GM23338 (cell line): ENCODE data around the gene GRIK4.

Experiments used
- CREB1 ChIP-seq: fragments of 250-450 bp; sonication (Bioruptor Pico); IDR thresholded peaks from 2 replicates; pipeline ENCODE4 v1.5.0; 2020; ENCODE audit warnings: low read depth, mild to moderate bottlenecking, moderate library complexity
- CTCF ChIP-seq, 2 experiments: fragments of 200-600 bp in 1 of 2; sonication (generic) in 1 of 2; conservative IDR thresholded peaks; 2 replicates each; pipeline versions ENCODE4 v1.5.1 to v1.6.1; 2016 to 2017; ENCODE audit warnings: antibody characterized with exemption in 2 of 2, low read depth in 2 of 2, mild to moderate bottlenecking in 2 of 2, moderate library complexity in 1 of 2
- ETS1 ChIP-seq: IDR thresholded peaks from 2 replicates; pipeline ENCODE4 v1.6.1; 2016; ENCODE audit warnings: antibody characterized with exemption
- EZH2 ChIP-seq: fragments of 200-600 bp; sonication (generic); IDR thresholded peaks from one replicate; pipeline ENCODE4 v1.8.0; 2017; ENCODE audit warnings: antibody characterized with exemption, mild to moderate bottlenecking, low read depth; ENCODE audit not compliant: unreplicated experiment
- EZH2phosphoT487 ChIP-seq: fragments of 200-600 bp; sonication (generic); IDR thresholded peaks from one replicate; pipeline ENCODE4 v1.8.1; 2018; ENCODE audit warnings: antibody characterized with exemption; ENCODE audit not compliant: unreplicated experiment
- JUNB ChIP-seq: IDR thresholded peaks from one replicate; pipeline ENCODE4 v1.6.1; 2016; ENCODE audit warnings: antibody characterized with exemption; ENCODE audit not compliant: unreplicated experiment
- POLR2AphosphoS5 ChIP-seq: IDR thresholded peaks from 2 replicates; pipeline ENCODE4 v1.6.1; 2016; ENCODE audit warnings: antibody characterized with exemption, low read depth
- REST ChIP-seq: IDR thresholded peaks from one replicate; pipeline ENCODE4 v1.6.1; 2018; ENCODE audit warnings: antibody characterized with exemption; ENCODE audit not compliant: unreplicated experiment
- STAT1 ChIP-seq: IDR thresholded peaks from one replicate; pipeline ENCODE4 v1.6.1; 2016; ENCODE audit warnings: antibody characterized with exemption; ENCODE audit not compliant: unreplicated experiment
- ZNF114 ChIP-seq: fragments of 250-450 bp; sonication (Bioruptor Pico); IDR thresholded peaks from 2 replicates; pipeline ENCODE4 v1.5.0; 2020; ENCODE audit warnings: mild to moderate bottlenecking, moderate library complexity
- ZNF331 ChIP-seq: fragments of 250-450 bp; sonication (Bioruptor Pico); IDR thresholded peaks from 2 replicates; pipeline ENCODE4 v1.5.0; 2020; ENCODE audit warnings: low read depth, mild to moderate bottlenecking, moderate library complexity
- ZNF462 ChIP-seq: fragments of 250-450 bp; sonication (Bioruptor Pico); IDR thresholded peaks from 2 replicates; pipeline ENCODE4 v1.5.0; 2020; ENCODE audit warnings: mild to moderate bottlenecking, moderate library complexity

- TF ChIP-seq CTCF (conservative IDR thresholded peaks at IDR 0.05; ENCODE audit: low read depth in 2 of 2) (no peak), ZNF462 (CRISPR knock-in tag) (no peak), REST (peak; percentile 45), EZH2 (no peak), JUNB (no peak), POLR2AphosphoS5 (no peak), STAT1 (no peak), EZH2phosphoT487 (no peak), ETS1 (no peak), ZNF114 (CRISPR knock-in tag) (no peak), ZNF331 (CRISPR knock-in tag) (no peak), CREB1 (no peak)
Measured at GRCh38 chr11:120577624-120578363, 66.2 kb downstream of the GRIK4 start.
